WERI-Rb-1 (cell line): ENCODE measurements around the gene GIMAP2.

ENCODE experiments used
- DNase-seq: peaks from one replicate; pipeline ENCODE4 v3.0.0-alpha.2; 2020
- H3K27ac ChIP-seq: fragments of 250-450 bp; sonication (Bioruptor Pico); 2 replicates; pipeline ENCODE4 v1.5.1; 2020; ENCODE audit warnings: mild to moderate bottlenecking, moderate library complexity
- H3K27me3 ChIP-seq: fragments of 250-450 bp; sonication (Bioruptor Pico); 2 replicates; pipeline ENCODE4 v1.5.1; 2021; ENCODE audit warnings: mild to moderate bottlenecking, low read depth, moderate library complexity; ENCODE audit not compliant: insufficient read depth, severe bottlenecking
- H3K36me3 ChIP-seq: fragments of 250-450 bp; sonication (Bioruptor Pico); 2 replicates; pipeline ENCODE4 v1.5.1; 2020; ENCODE audit warnings: mild to moderate bottlenecking, moderate library complexity
- H3K4me3 ChIP-seq: 2 replicates; pipeline ENCODE4 v1.5.1; 2011; ENCODE audit warnings: low read depth, mild to moderate bottlenecking, control low read depth, low read length
- H3K9me3 ChIP-seq: fragments of 250-450 bp; sonication (Bioruptor Pico); 2 replicates; pipeline ENCODE4 v1.5.1; 2021; ENCODE audit warnings: mild to moderate bottlenecking, moderate library complexity; ENCODE audit not compliant: severe bottlenecking
- TF ChIP-seq, protein P1 (sequence below): IDR thresholded peaks from 2 replicates; pipeline ENCODE4 v1.5.1; 2011; ENCODE audit warnings: low read depth, mild to moderate bottlenecking, control low read depth, inconsistent platforms, low read length

The GIMAP2 gene

DNA sequence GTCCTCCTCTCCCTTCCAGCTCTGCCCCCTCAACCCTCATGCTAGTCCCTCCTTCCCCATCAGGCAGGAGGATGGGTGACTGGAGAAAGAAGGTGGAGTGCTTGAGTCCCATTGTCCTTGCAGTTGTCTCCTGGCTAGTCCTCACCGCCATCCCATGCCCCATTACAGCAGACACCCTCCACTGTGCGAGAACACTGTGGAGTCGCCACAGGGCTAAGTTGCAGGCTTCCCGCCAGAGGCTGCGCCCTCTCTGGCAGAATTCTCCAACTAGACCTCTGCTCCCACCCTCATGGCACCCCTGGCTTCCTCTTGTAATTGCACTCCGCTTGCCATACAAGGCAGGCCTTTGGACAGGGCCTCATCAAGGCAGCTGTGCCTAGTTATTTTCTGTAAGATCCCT lies 3.1 kb downstream of the GIMAP2 start:
- H3K27ac ChIP-seq = no peak overlapping the region
- H3K4me3 ChIP-seq = no peak overlapping the region
- TF ChIP-seq, protein P1, sequence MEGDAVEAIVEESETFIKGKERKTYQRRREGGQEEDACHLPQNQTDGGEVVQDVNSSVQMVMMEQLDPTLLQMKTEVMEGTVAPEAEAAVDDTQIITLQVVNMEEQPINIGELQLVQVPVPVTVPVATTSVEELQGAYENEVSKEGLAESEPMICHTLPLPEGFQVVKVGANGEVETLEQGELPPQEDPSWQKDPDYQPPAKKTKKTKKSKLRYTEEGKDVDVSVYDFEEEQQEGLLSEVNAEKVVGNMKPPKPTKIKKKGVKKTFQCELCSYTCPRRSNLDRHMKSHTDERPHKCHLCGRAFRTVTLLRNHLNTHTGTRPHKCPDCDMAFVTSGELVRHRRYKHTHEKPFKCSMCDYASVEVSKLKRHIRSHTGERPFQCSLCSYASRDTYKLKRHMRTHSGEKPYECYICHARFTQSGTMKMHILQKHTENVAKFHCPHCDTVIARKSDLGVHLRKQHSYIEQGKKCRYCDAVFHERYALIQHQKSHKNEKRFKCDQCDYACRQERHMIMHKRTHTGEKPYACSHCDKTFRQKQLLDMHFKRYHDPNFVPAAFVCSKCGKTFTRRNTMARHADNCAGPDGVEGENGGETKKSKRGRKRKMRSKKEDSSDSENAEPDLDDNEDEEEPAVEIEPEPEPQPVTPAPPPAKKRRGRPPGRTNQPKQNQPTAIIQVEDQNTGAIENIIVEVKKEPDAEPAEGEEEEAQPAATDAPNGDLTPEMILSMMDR = no peak
- no peaks in the 10 kb centered on the region for H3K36me3 ChIP-seq
- no peak for DNase-seq
- H3K27me3 ChIP-seq = no peaks in the 10 kb centered on the region
- no peaks in the 10 kb centered on the region for H3K9me3 ChIP-seq

GRCh38 chr7:150695654-150696053 lies 10.1 kb downstream of the GIMAP2 start:
- Histone ChIP-seq H3K4me3 (no peak overlapping the region), H3K9me3 (no peaks in the 10 kb centered on the region), H3K36me3 (no peaks in the 10 kb centered on the region), H3K27me3 (no peaks in the 10 kb centered on the region), H3K27ac (no peak overlapping the region)
- TF ChIP-seq, protein P1 = no peak
- DNase-seq = no peak

GRCh38 chr7:150703209-150703608 lies 17.7 kb downstream of the GIMAP2 start:
- TF ChIP-seq, protein P1 = no peak
- H3K36me3 ChIP-seq = no peaks in the 10 kb centered on the region
- no peaks in the 10 kb centered on the region for H3K27me3 ChIP-seq
- no peak overlapping the region for H3K4me3 ChIP-seq
- H3K9me3 ChIP-seq = peaks cover 19% of the 10 kb centered on the region
- H3K27ac ChIP-seq = no peak overlapping the region
- DNase-seq = no peak

DNA sequence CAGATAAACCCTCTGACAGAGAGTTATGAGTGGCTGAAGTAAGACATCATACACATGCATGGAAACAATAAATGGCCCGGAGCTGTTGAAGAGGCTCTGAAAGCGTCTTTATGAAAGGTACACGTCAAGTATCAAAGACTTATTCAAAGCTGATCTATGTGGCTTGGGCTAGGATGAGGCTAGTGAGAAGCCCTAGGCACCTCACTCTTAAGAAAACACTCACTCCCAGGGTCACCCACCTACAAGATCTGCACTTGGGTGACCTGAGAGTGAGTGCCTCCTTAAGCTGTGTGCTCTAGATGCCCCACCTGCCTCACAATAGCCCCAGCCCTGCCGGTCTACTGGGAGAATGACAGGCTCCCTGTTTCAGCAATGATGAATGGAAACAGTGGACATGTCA lies 29.8 kb downstream of the GIMAP2 start:
- peaks cover 4% of the 10 kb centered on the region for H3K9me3 ChIP-seq
- DNase-seq = no peak
- TF ChIP-seq, protein P1 = no peak
- H3K4me3 ChIP-seq = no peak overlapping the region
- no peaks in the 10 kb centered on the region for H3K27me3 ChIP-seq
- H3K36me3 ChIP-seq = no peaks in the 10 kb centered on the region
- no peak overlapping the region for H3K27ac ChIP-seq

DNA sequence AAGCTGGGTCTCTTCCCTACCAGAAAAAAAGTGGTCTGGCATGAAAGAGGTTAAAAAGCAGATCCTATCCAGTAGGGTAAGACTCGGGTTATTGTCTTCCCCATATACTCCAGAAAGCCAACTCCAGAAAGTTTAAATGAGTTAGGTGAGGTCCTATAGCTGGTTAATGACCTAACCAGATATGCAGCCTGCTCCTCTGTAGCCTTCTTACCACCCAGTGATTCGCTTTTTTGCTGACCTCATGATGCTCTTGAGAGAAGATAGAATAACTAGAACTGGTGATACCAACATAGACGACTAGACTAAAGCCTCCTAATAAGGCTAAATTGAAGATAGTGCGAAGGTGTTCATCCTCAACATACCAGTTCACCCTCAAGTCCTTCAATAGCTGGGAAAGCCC lies 30.2 kb downstream of the GIMAP2 start:
- peaks cover 4% of the 10 kb centered on the region for H3K9me3 ChIP-seq
- no peaks in the 10 kb centered on the region for H3K27me3 ChIP-seq
- H3K27ac ChIP-seq = no peak overlapping the region
- H3K4me3 ChIP-seq = no peak overlapping the region
- TF ChIP-seq, protein P1 = no peak
- H3K36me3 ChIP-seq = no peaks in the 10 kb centered on the region
- no peak for DNase-seq

DNA sequence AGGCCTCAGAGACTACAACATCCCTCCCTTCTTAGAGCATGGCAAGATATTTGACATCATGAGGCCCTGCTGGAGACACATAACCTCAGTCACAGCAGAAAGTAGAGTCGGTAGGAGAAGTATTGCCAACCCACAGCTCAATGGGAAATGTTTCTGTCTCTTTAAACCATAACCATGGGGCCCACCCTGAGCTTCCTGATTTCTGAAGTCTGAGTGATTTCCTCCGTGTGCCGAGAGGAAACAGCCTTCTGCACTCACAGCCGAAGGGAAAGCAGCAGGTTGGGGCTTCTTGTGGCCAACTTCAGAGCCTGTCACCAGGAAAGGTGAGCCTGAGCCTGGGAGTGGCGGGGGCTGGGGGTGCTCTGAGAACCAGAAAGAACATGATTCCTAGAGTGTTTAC lies 30.9 kb downstream of the GIMAP2 start, which contains the start of gene GIMAP1:
GIMAP1 (plus strand) TSS at position 246 of the 400 bp plus-strand sequence. CDS start 2,435 bp downstream, outside the sequence.
- no peak for DNase-seq
- Histone ChIP-seq H3K4me3 (no peak within 1 kb of the TSS), H3K27ac (no peak within 1 kb of the TSS), H3K36me3 (no peaks in the 10 kb centered on the region), H3K27me3 (no peaks in the 10 kb centered on the region), H3K9me3 (peaks cover 4% of the 10 kb centered on the region)
- TF ChIP-seq, protein P1 = no peak
